SK-N-SH (cell line): ENCODE data around the gene CALR3. TPM values are rescaled to one million over a fixed set of nuclear protein-coding genes. Genes with fewer than 3 reads are reported as not detected.
"Not testable (repeated sequence)": the region's sequence is repeated elsewhere in the genome, so short reads cannot be mapped to it uniquely, and the experiment has no call there.

ENCODE experiments used
- CTCF ChIA-PET: fragments of 300-600, 350-600 bp; formaldehyde crosslinking; extraction: SDS; loops from one replicate; lab custom pipeline; 2021; lab: Yijun Ruan, JAX
- POLR2A ChIA-PET: fragments of 350-600 bp; sonication (Branson Sonifier 250); formaldehyde crosslinking; extraction: SDS; loops from one replicate; lab custom pipeline; 2020; ENCODE audit warnings: antibody characterized with exemption, inconsistent platforms; lab: Yijun Ruan, JAX
- DNase-seq: peaks from one replicate; pipeline ENCODE4 v3.0.0; 2012
- H2AFZ ChIP-seq: fragments of 200-600 bp; sonication (generic); 2 replicates; pipeline ENCODE4 v1.8.1; 2016; ENCODE audit warnings: antibody characterized with exemption, mild to moderate bottlenecking, low read depth
- H3F3A ChIP-seq: fragments of 200-600 bp; sonication (generic); replicated peaks from 2 replicates; pipeline ENCODE3; 2016; ENCODE audit warnings: antibody characterized with exemption, mild to moderate bottlenecking; ENCODE audit not compliant: insufficient read depth
- H3K27ac ChIP-seq, 2 experiments: fragments of 200-500 bp in 1 of 2; fragments of 200-600 bp in 1 of 2; sonication (Bioruptor generic) in 1 of 2; sonication (generic), shearing (Covaris generic) in 1 of 2; 2 replicates each; pipeline versions ENCODE4 v1.5.1 to v1.6.1; 2014 to 2016; ENCODE audit warnings: low read depth in 2 of 2, inconsistent platforms in 1 of 2, low read length in 1 of 2, mild to moderate bottlenecking in 1 of 2, mixed read lengths in 1 of 2
- H3K27me3 ChIP-seq: fragments of 200-600 bp; sonication (generic), shearing (Covaris generic); 2 replicates; pipeline ENCODE4 v1.6.1; 2016; ENCODE audit warnings: mixed run types; ENCODE audit not compliant: insufficient read depth
- H3K36me3 ChIP-seq, 2 experiments: fragments of 200-500 bp in 1 of 2; fragments of 200-600 bp in 1 of 2; sonication (Bioruptor generic) in 1 of 2; sonication (generic) in 1 of 2; replicated peaks in 1 of 2; 2 replicates each; pipeline versions ENCODE3 to v1.5.1; 2014 to 2016; ENCODE audit warnings: low read length in 1 of 2, mild to moderate bottlenecking in 1 of 2; ENCODE audit not compliant: insufficient read depth in 2 of 2, control insufficient read depth in 1 of 2
- H3K4me1 ChIP-seq, 2 experiments: fragments of 200-500 bp in 1 of 2; fragments of 200-600 bp in 1 of 2; sonication (Bioruptor generic) in 1 of 2; sonication (generic), shearing (Covaris generic) in 1 of 2; 2 replicates each; pipeline versions ENCODE4 v1.5.1 to v1.6.1; 2014 to 2016; ENCODE audit warnings: low read depth in 1 of 2, low read length in 1 of 2, mixed run types in 1 of 2; ENCODE audit not compliant: insufficient read depth in 2 of 2, control insufficient read depth in 1 of 2
- H3K4me2 ChIP-seq: fragments of 200-600 bp; sonication (generic), shearing (Covaris generic); 2 replicates; pipeline ENCODE4 v1.6.1; 2017; ENCODE audit warnings: mixed run types
- H3K4me3 ChIP-seq, 2 experiments: fragments of 200-500 bp in 1 of 2; fragments of 200-600 bp in 1 of 2; sonication (Bioruptor generic) in 1 of 2; sonication (generic), shearing (Covaris generic) in 1 of 2; 2 replicates each; pipeline versions ENCODE4 v1.5.1 to v1.8.1; 2014 to 2016; ENCODE audit warnings: low read depth in 2 of 2, inconsistent platforms in 1 of 2, low read length in 1 of 2, mild to moderate bottlenecking in 1 of 2, mixed read lengths in 1 of 2, moderate library complexity in 1 of 2
- H3K79me2 ChIP-seq: fragments of 200-600 bp; sonication (generic); 2 replicates; pipeline ENCODE4 v1.8.1; 2017; ENCODE audit warnings: mild to moderate bottlenecking; ENCODE audit not compliant: insufficient read depth
- H3K9ac ChIP-seq: fragments of 200-600 bp; sonication (generic); 2 replicates; pipeline ENCODE4 v1.6.1; 2017; ENCODE audit warnings: mixed run types
- H3K9me2 ChIP-seq: fragments of 200-600 bp; sonication (generic); 2 replicates; pipeline ENCODE4 v1.6.1; 2017; ENCODE audit warnings: mixed run types
- H3K9me3 ChIP-seq: fragments of 200-600 bp; sonication (generic); 2 replicates; pipeline ENCODE4 v1.6.1; 2017; ENCODE audit warnings: mixed run types, mild to moderate bottlenecking, moderate library complexity
- H4K20me1 ChIP-seq: fragments of 200-600 bp; sonication (generic); 2 replicates; pipeline ENCODE4 v1.6.1; 2017; ENCODE audit warnings: mild to moderate bottlenecking, mixed run types; ENCODE audit not compliant: insufficient read depth
- CTCF ChIP-seq: fragments of 200-600 bp; sonication (generic); IDR thresholded peaks from 2 replicates; pipeline ENCODE4 v1.6.1; 2017; ENCODE audit warnings: antibody characterized with exemption, mild to moderate bottlenecking, moderate library complexity
- FOXJ3 ChIP-seq: sonication (generic); formaldehyde crosslinking; IDR thresholded peaks from 2 replicates; pipeline ENCODE4 v1.5.1; 2020; ENCODE audit warnings: mild to moderate bottlenecking, missing genetic modification reagents
- GATA2 ChIP-seq: sonication (generic); formaldehyde crosslinking; IDR thresholded peaks from 2 replicates; pipeline ENCODE4 v1.5.0; 2020; ENCODE audit warnings: mild to moderate bottlenecking, missing genetic modification reagents
- MEF2A ChIP-seq: IDR thresholded peaks from 2 replicates; pipeline ENCODE4 v1.4.0; 2012; ENCODE audit warnings: low read depth, borderline replicate concordance
- NFIC ChIP-seq: IDR thresholded peaks from 2 replicates; pipeline ENCODE4 v1.4.0; 2012; ENCODE audit warnings: borderline replicate concordance
- NRF1 ChIP-seq: IDR thresholded peaks from 2 replicates; pipeline ENCODE4 v1.6.1; 2012; ENCODE audit warnings: low read depth, mild to moderate bottlenecking, low read length
- REST ChIP-seq: IDR thresholded peaks from 2 replicates; pipeline ENCODE4 v1.6.1; 2012; ENCODE audit warnings: mild to moderate bottlenecking, low read depth, low read length, moderate library complexity
- SIN3A ChIP-seq: IDR thresholded peaks from 2 replicates; pipeline ENCODE4 v1.6.1; 2012; ENCODE audit warnings: low read depth, mild to moderate bottlenecking, low read length, moderate library complexity, borderline replicate concordance
- TAF1 ChIP-seq: IDR thresholded peaks from 2 replicates; pipeline ENCODE4 v1.6.1; 2012; ENCODE audit warnings: low read depth, mild to moderate bottlenecking, low read length, moderate library complexity, borderline replicate concordance
- USF1 ChIP-seq: IDR thresholded peaks from 2 replicates; pipeline ENCODE4 v1.4.0; 2012; ENCODE audit warnings: low read depth, borderline replicate concordance
- USF2 ChIP-seq: fragments of 150-350 bp; IDR thresholded peaks from 2 replicates; pipeline ENCODE4 v1.6.1; 2017; ENCODE audit warnings: antibody characterized with exemption, low read length, low read depth, borderline replicate concordance
- YY1 ChIP-seq: IDR thresholded peaks from 2 replicates; pipeline ENCODE4 v1.4.0; 2012; ENCODE audit warnings: low read depth, mild to moderate bottlenecking
- ZBTB33 ChIP-seq: IDR thresholded peaks from 2 replicates; pipeline ENCODE4 v1.4.0; 2012; ENCODE audit warnings: low read depth, borderline replicate concordance
- WGBS: methylation state at CpG from one replicate; pipeline ENCODE4 v1.1.6; 2017; ENCODE audit warnings: low lambda C conversion rate; 5-methylcytosine and 5-hydroxymethylcytosine counted together
- polyA plus RNA-seq, 3 experiments: library from polyadenylated mRNA; depleted of rRNA; stranded (reverse); fragments of >200 nt; gene quantifications; 2 replicates each; pipeline ENCODE4 v1.2.3, GENCODE V29; 2012

Gene CALR3
- polyA plus RNA-seq, 1 of the 3 experiments (the other 2 are of a cell fraction) = not detected

- H3K4me3 ChIP-seq = peak overlapping the region; percentile 75 to 99; a peak in 3 of 4 replicates
- H3K9me3 ChIP-seq, H3K9ac ChIP-seq, H3K27me3 ChIP-seq, POLR2A ChIA-PET, H2AFZ ChIP-seq, H3K27ac ChIP-seq, DNase-seq, H3K9me2 ChIP-seq, H3F3A ChIP-seq: not testable (repeated sequence)
- peaks cover 65% of the 10 kb centered on the region for H3K79me2 ChIP-seq
- H4K20me1 ChIP-seq = peaks cover 29% of the 10 kb centered on the region
- H3K4me1 ChIP-seq = peaks cover 14 to 15% of the 10 kb centered on the region in 2 experiments; a peak in 2 of 4 replicates
- CTCF ChIA-PET = interaction anchor here (1.1 kb wide), 1 partner anchor 17 kb away, joined by 4 read pairs; no protein-coding TSS in a partner anchor
- H3K4me2 ChIP-seq = peak overlapping the region; percentile 98
- H3K36me3 ChIP-seq = peaks cover 4 to 15% of the 10 kb centered on the region in 2 experiments
- WGBS = 90% methylated on average over 6 of the region's 6 CpGs
Measured at GRCh38 chr19:16543734-16544133, 47.8 kb upstream of the CALR3 start.

GRCh38 chr19:16542910-16543472, 47.0 kb upstream of the CALR3 start:
- Histone ChIP-seq H3K27ac (peak overlapping the region; percentile 71 to 88), H3F3A (peaks cover 8% of the 10 kb centered on the region), H3K9ac (peak overlapping the region; percentile 95), H3K79me2 (peaks cover 72% of the 10 kb centered on the region), H3K9me3 (no peaks in the 10 kb centered on the region), H3K9me2 (no peaks in the 10 kb centered on the region), H2AFZ (peak overlapping the region; percentile 76; the same call in 1 of the 2 replicates), H4K20me1 (peaks cover 36% of the 10 kb centered on the region), H3K4me3 (peak overlapping the region; percentile 75 to 99), H3K4me2 (peak overlapping the region; percentile 98), H3K36me3 (peaks cover 4 to 20% of the 10 kb centered on the region in 2 experiments), H3K4me1 (peaks cover 14 to 15% of the 10 kb centered on the region in 2 experiments; a peak in 2 of 4 replicates), H3K27me3 (no peaks in the 10 kb centered on the region)
- CTCF ChIA-PET = no interaction called here
- no peak for DNase-seq
- WGBS = 5% methylated on average over 14 of the region's 15 CpGs
- POLR2A ChIA-PET = no interaction called here
- TF ChIP-seq USF1 = no peak
- TF ChIP-seq FOXJ3 (CRISPR knock-in tag) = no peak
- no peak for TF ChIP-seq GATA2 (CRISPR knock-in tag)
- TF ChIP-seq CTCF = no peak
- no peak for TF ChIP-seq SIN3A
- no peak for TF ChIP-seq NFIC
- TF ChIP-seq REST = no peak
- no peak for TF ChIP-seq MEF2A
- no peak for TF ChIP-seq YY1
- TF ChIP-seq NRF1 = no peak
- no peak for TF ChIP-seq TAF1
- no peak for TF ChIP-seq ZBTB33
- no peak for TF ChIP-seq USF2
